ENCODE measurements around the gene LYPD1. TPM values are rescaled to one million over a fixed set of nuclear protein-coding genes. Genes with fewer than 3 reads are reported as not detected.

Gene LYPD1
- total RNA-seq, 1 experiment from 2014 or later: not detected

- Histone ChIP-seq H3K4me3 (replicated peaks in 1 of 2; ENCODE audit: low read depth in 1 of 2, low read length in 2 of 2) (no peak overlapping the region), H3K9me2 (ENCODE audit: insufficient read depth) (no peaks in the 10 kb centered on the region), H2AFZ (ENCODE audit: low read depth, low read length, poor library complexity, severe bottlenecking) (no peak overlapping the region), H3K9ac (ENCODE audit: low read length) (no peak overlapping the region), H3K9me3 (ENCODE audit: control insufficient read depth in 1 of 2, insufficient read depth in 1 of 2, low read depth in 1 of 2, low read length in 2 of 2) (no peaks in the 10 kb centered on the region), H3K36me3 (ENCODE audit: control insufficient read depth in 1 of 2, insufficient read depth in 2 of 2, low read length in 2 of 2) (no peaks in the 10 kb centered on the region), H3K79me2 (ENCODE audit: insufficient read depth, low read length) (no peaks in the 10 kb centered on the region), H3K27me3 (ENCODE audit: insufficient read depth, low read length) (no peaks in the 10 kb centered on the region; the same call in 1 of the 2 replicates), H3K4me2 (ENCODE audit: low read length) (no peak overlapping the region), H3K4me1 (ENCODE audit: control insufficient read depth in 1 of 2, insufficient read depth in 2 of 2, low read length in 2 of 2) (no peaks in the 10 kb centered on the region), H4K20me1 (ENCODE audit: insufficient read depth) (no peaks in the 10 kb centered on the region), H3K27ac (ENCODE audit: low read depth, low read length) (no peak overlapping the region)
- CTCF ChIA-PET: no interaction called here
- ATAC-seq: no peak
- TF ChIP-seq POLR2AphosphoS5 (IDR thresholded peaks at IDR 0.05; ENCODE audit: low read depth, low read length): no peak
- RAD21 ChIA-PET (ENCODE audit: low non-redundant PET in 1 of 2, low total read pairs in 2 of 2, uncharacterized antibody in 2 of 2, unreplicated experiment in 2 of 2): no interaction called here
- DNase-seq (ENCODE audit: low read depth, low spot score): no peak
- intact Hi-C loops (cut with micrococcal nuclease): no loop called here
- BruUV-seq (replicated peaks): no TSS peak
- POLR2A ChIA-PET: no interaction called here
These were observed 72.8 kb downstream of the LYPD1 start for GRCh38 chr2:132597166-132597565.

GRCh38 chr2:132595693-132596092, 74.3 kb downstream of the LYPD1 start:
- ATAC-seq (no peak), DNase-seq (ENCODE audit: low read depth, low spot score) (no peak)
- no peak overlapping the region for H3K9ac ChIP-seq (ENCODE audit: low read length)
- intact Hi-C loops (cut with micrococcal nuclease): no loop called here
- no peaks in the 10 kb centered on the region for H3K36me3 ChIP-seq (ENCODE audit: control insufficient read depth in 1 of 2, insufficient read depth in 2 of 2, low read length in 2 of 2)
- ChIA-PET CTCF (no interaction called here), RAD21 (ENCODE audit: low non-redundant PET in 1 of 2, low total read pairs in 2 of 2, uncharacterized antibody in 2 of 2, unreplicated experiment in 2 of 2) (no interaction called here), POLR2A (no interaction called here)
- H4K20me1 ChIP-seq (ENCODE audit: insufficient read depth): no peaks in the 10 kb centered on the region
- no peaks in the 10 kb centered on the region for H3K4me1 ChIP-seq (ENCODE audit: control insufficient read depth in 1 of 2, insufficient read depth in 2 of 2, low read length in 2 of 2)
- H3K4me3 ChIP-seq (replicated peaks in 1 of 2; ENCODE audit: low read depth in 1 of 2, low read length in 2 of 2): no peak overlapping the region
- H3K4me2 ChIP-seq (ENCODE audit: low read length): no peak overlapping the region
- no peak overlapping the region for H2AFZ ChIP-seq (ENCODE audit: low read depth, low read length, poor library complexity, severe bottlenecking)
- H3K9me2 ChIP-seq (ENCODE audit: insufficient read depth): no peaks in the 10 kb centered on the region
- no peak overlapping the region for H3K27ac ChIP-seq (ENCODE audit: low read depth, low read length)
- H3K79me2 ChIP-seq (ENCODE audit: insufficient read depth, low read length): no peaks in the 10 kb centered on the region
- BruUV-seq (replicated peaks): no TSS peak
- no peak for TF ChIP-seq CEBPB (IDR thresholded peaks at IDR 0.05; ENCODE audit: low read depth)
- no peak for TF ChIP-seq SIN3A (IDR thresholded peaks at IDR 0.05; ENCODE audit: low read depth)
- no peak for TF ChIP-seq EGR1 (IDR thresholded peaks at IDR 0.05; ENCODE audit: low read depth)
- no peak for TF ChIP-seq ATF3 (IDR thresholded peaks at IDR 0.05)
- no peak for TF ChIP-seq TCF7L2 (IDR thresholded peaks at IDR 0.05; ENCODE audit: borderline replicate concordance, extremely low read depth, insufficient read depth, insufficient read length)
- no peaks in the 10 kb centered on the region for H3K9me3 ChIP-seq (ENCODE audit: control insufficient read depth in 1 of 2, insufficient read depth in 1 of 2, low read depth in 1 of 2, low read length in 2 of 2)
- no peaks in the 10 kb centered on the region; the same call in 1 of the 2 replicates for H3K27me3 ChIP-seq (ENCODE audit: insufficient read depth, low read length)
